ENCODE data around the gene PPFIA2.

DNA sequence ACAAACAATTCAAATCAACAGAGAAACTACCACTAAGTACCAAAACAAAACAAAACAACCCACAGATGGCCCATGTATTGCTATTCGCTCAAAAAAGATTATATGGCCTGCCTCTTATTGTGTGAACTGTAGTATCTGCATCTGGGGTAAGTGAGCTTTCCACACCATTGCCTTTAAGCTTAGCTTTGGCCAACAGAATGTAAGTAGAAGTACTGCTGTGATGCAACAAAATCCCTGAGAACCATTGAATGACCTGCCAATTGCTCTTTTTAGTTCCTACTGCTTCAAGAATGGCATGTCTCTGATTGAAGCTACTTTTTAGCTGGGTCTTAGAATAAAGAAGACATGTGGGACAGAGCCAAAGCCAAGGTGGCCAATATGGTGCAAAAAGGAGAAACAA lies 32.5 kb downstream of the PPFIA2 start:
- no peak for TF ChIP-seq FOXM1 (IDR thresholded peaks at IDR 0.05; ENCODE audit: borderline replicate concordance, low read depth)
- no peak for TF ChIP-seq CREB1 (IDR thresholded peaks at IDR 0.05; ENCODE audit: low read depth)
- TF ChIP-seq, protein P1, sequence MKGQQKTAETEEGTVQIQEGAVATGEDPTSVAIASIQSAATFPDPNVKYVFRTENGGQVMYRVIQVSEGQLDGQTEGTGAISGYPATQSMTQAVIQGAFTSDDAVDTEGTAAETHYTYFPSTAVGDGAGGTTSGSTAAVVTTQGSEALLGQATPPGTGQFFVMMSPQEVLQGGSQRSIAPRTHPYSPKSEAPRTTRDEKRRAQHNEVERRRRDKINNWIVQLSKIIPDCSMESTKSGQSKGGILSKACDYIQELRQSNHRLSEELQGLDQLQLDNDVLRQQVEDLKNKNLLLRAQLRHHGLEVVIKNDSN (IDR thresholded peaks at IDR 0.05) = no peak
- no peak for TF ChIP-seq TEAD4 (IDR thresholded peaks at IDR 0.05)
- no peak for TF ChIP-seq TAF1 (IDR thresholded peaks at IDR 0.05; ENCODE audit: low read depth)
- no peak for TF ChIP-seq RAD21 (IDR thresholded peaks at IDR 0.05; ENCODE audit: low read depth)
- TF ChIP-seq, protein P2, sequence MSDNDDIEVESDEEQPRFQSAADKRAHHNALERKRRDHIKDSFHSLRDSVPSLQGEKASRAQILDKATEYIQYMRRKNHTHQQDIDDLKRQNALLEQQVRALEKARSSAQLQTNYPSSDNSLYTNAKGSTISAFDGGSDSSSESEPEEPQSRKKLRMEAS (IDR thresholded peaks at IDR 0.05) = no peak
- TF ChIP-seq EP300 (IDR thresholded peaks at IDR 0.05; ENCODE audit: borderline replicate concordance) = no peak
- TF ChIP-seq CEBPB (IDR thresholded peaks at IDR 0.05) = peak; percentile 46; the same call in 1 of the 2 replicates
- TF ChIP-seq TCF12 (IDR thresholded peaks at IDR 0.05; ENCODE audit: low read depth) = no peak
